Heart left ventricle (tissue), 16 donors: ENCODE results near the gene KRTAP2-2. TPM values are rescaled to one million over a fixed set of nuclear protein-coding genes. Genes with fewer than 3 reads are reported as not detected.
"Not testable (repeated sequence)": the region's sequence is repeated elsewhere in the genome, so short reads cannot be mapped to it uniquely, and the experiment has no call there.

ENCODE experiments used
- ATAC-seq, 4 donors: fragments of 200-7000 bp; cut with Tn5 transposase; one replicate each; pipeline ENCODE4 v1.9.1; 2020 to 2022; ENCODE audit warnings: moderate library complexity in 4 of 4, mild to moderate bottlenecking in 3 of 4, moderate number of reproducible peaks in 1 of 4
- DNase-seq, 5 donors: peaks; one replicate each; pipeline ENCODE4 v3.0.0-alpha.2; 2020
- H3K27ac ChIP-seq, 12 donors: fragments of 200-600 bp; sonication (generic) in 4 of 12; one replicate each; pipeline versions ENCODE4 v1.5.0 to v1.8.0; 2016 to 2022; ENCODE audit warnings: mild to moderate bottlenecking in 2 of 12
- H3K27me3 ChIP-seq, 9 donors: fragments of 200-600 bp; sonication (generic) in 2 of 9; one replicate each; pipeline versions ENCODE4 v1.5.1 to v1.8.0; 2016 to 2022; ENCODE audit warnings: mild to moderate bottlenecking in 3 of 9
- H3K36me3 ChIP-seq, 9 donors: fragments of 200-600 bp; sonication (generic) in 2 of 9; one replicate each; pipeline versions ENCODE4 v1.5.0 to v1.8.0; 2018 to 2022; ENCODE audit warnings: mild to moderate bottlenecking in 2 of 9
- H3K4me1 ChIP-seq, 12 donors: fragments of 200-600 bp; sonication (generic) in 4 of 12; one replicate each; pipeline versions ENCODE4 v1.5.0 to v1.8.0; 2016 to 2022; ENCODE audit warnings: mild to moderate bottlenecking in 3 of 12
- H3K4me3 ChIP-seq, 12 donors: fragments of 200-600 bp; sonication (generic) in 4 of 12; one replicate each; pipeline versions ENCODE4 v1.5.0 to v1.8.0; 2017 to 2022; ENCODE audit warnings: mild to moderate bottlenecking in 9 of 12, moderate library complexity in 4 of 12
- H3K9me3 ChIP-seq, 12 donors: fragments of 200-600 bp; sonication (generic) in 4 of 12; one replicate each; pipeline versions ENCODE4 v1.5.0 to v1.8.0; 2016 to 2022; ENCODE audit warnings: mild to moderate bottlenecking in 1 of 12
- CTCF ChIP-seq, 12 donors: fragments of 200-600 bp; sonication (generic) in 4 of 12; IDR thresholded peaks; one replicate each; pipeline versions ENCODE4 v1.5.0 to v1.8.0; 2018 to 2022; ENCODE audit warnings: antibody characterized with exemption in 12 of 12, mild to moderate bottlenecking in 5 of 12
- POLR2A ChIP-seq, 2 donors: fragments of 450-650 bp; IDR thresholded peaks; one replicate each; pipeline ENCODE4 v1.6.1; 2017; ENCODE audit warnings: antibody characterized with exemption in 2 of 2, mild to moderate bottlenecking in 2 of 2, moderate library complexity in 2 of 2
- WGBS, 4 donors: extraction: QIAGEN DNeasy Blood & Tissue Kit in 2 of 4; methylation state at CpG; one replicate each; pipeline versions ENCODE4 v1.1.5 to v1.1.7; 2013 to 2018; 5-methylcytosine and 5-hydroxymethylcytosine counted together
- intact Hi-C, 10 donors: fragments of 100-400 bp; cut with DNase I; formaldehyde crosslinking; loops; one replicate each; pipeline versions ENCODE4 v1.11.1 to v1.14.2; 2022
- polyA plus RNA-seq, 2 donors: library from polyadenylated mRNA; stranded (reverse); fragments of 200-250 nt; gene quantifications; one replicate each; pipeline ENCODE4 v1.2.3, GENCODE V29; 2013
- total RNA-seq, 9 donors: library from RNA; depleted of rRNA in 2 of 9; stranded (reverse); fragments of >200 nt in 2 of 9; fragmentation: NEBNext Ultra II Directional in 3 of 9; extraction: Animal tissue kit (Norgen Biotek cat#: 25700) in 3 of 9; gene quantifications; one replicate each; pipeline versions ENCODE4 v1.1.0 to v1.2.4, GENCODE V29; 2016 to 2023
- donor health status: ischemic (EF 13 %, LVEDD 7.1; RV severe dilation, severe dysfunction).
- donor health status: healthy with polysubstance abuse.
- donor health status: DM: no; HTN: yes; CAD: no.
- donor health status: DM: no; HTN: no; CAD: no.
- donor health status: ischemic (EF 25% LVEDD 6.9; RV normal size, moderate dysfunction).
- donor health status: ischemic (EF 25% LVEDD 5.7; RV mildly dilated, moderate dysfunction).
- donor health status: healthy.
- donor health status: DM: yes; HTN: yes; CAD: no.
- donor health status: ischemic (EF 35%, LVEDD 5.7; RV mildly dilated, moderate dysfunction).
- donor health status: nonischemic (EF 11% LVEDD 7.7; RV severe dilation, severe dysfunction).
- donor health status: DM: yes; HTN: yes; CAD: no.
- donor health status: PGD.
- donor health status: ischemic (EF 29% LVEDD 5.4; RV normal size, mild dysfunction).
- donor health status: nonischemic (EF 23%, LVEDD 6.1; RV moderate dilation, normal function).

KRTAP2-2 gene
- total and polyA plus RNA-seq, 11 donors, result not detected

- Histone ChIP-seq H3K9me3 (no peaks in the 10 kb centered on the region), H3K4me1 (no peaks in the 10 kb centered on the region), H3K4me3 (no peak overlapping the region), H3K27me3 (peaks cover 0 to 35% (median 10%) of the 10 kb centered on the region in 9 donors), H3K36me3 (no peaks in the 10 kb centered on the region), H3K27ac (no peak overlapping the region)
- DNase-seq (no peak), ATAC-seq (no peak)
- intact Hi-C loops, result no loop called here
- no peak for TF ChIP-seq POLR2A (IDR thresholded peaks at IDR 0.05)
- TF ChIP-seq CTCF (IDR thresholded peaks at IDR 0.05), result no peak
- WGBS, 4 donors, result 74 to 90% (median 82%) methylated on average over 1 of the region's 1 CpG
Measured at GRCh38 chr17:41064301-41064700, 9.3 kb upstream of the KRTAP2-2 start.

DNA sequence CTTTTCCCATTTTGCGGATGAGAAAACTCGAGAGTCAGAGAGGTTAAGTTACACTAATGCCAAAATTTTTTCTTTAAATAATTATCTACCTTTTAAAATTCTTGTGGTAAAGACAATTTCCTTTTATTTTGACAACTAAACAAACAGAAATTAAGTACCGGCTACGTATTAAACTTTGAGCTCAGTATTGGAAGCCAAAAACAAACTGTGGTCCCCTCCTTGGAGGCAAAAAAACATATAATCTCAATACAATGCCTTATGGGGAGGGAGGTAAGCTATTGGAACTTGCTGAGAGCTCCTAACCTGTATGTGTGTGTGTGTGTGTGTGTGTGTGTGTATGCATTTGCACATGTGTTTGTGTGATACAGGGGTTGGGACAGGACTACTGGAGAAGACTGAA is 8.4 kb upstream of the KRTAP2-2 start:
- ATAC-seq (no peak), DNase-seq (no peak)
- H3K36me3 ChIP-seq, result no peaks in the 10 kb centered on the region
- 81 to 91% (median 85%) methylated on average over 4 of the region's 4 CpGs for WGBS, 4 donors
- no peak for TF ChIP-seq POLR2A (IDR thresholded peaks at IDR 0.05)
- no peak for TF ChIP-seq CTCF (IDR thresholded peaks at IDR 0.05)
- no peak overlapping the region for H3K27ac ChIP-seq
- intact Hi-C loops, result no loop called here
- no peak overlapping the region for H3K4me3 ChIP-seq
- H3K4me1 ChIP-seq, result no peaks in the 10 kb centered on the region
- no peaks in the 10 kb centered on the region for H3K9me3 ChIP-seq
- H3K27me3 ChIP-seq, result peaks cover 0 to 43% (median 17%) of the 10 kb centered on the region in 9 donors

GRCh38 chr17:41061964-41062363 is 6.9 kb upstream of the KRTAP2-2 start:
- TF ChIP-seq CTCF (IDR thresholded peaks at IDR 0.05), result no peak
- TF ChIP-seq POLR2A (IDR thresholded peaks at IDR 0.05), result no peak
- Histone ChIP-seq H3K27me3 (peaks cover 0 to 58% (median 27%) of the 10 kb centered on the region in 9 donors), H3K36me3 (no peaks in the 10 kb centered on the region), H3K27ac (no peak overlapping the region), H3K9me3 (peaks cover 0 to 6% (median 0%) of the 10 kb centered on the region in 12 donors), H3K4me3 (no peak overlapping the region), H3K4me1 (no peaks in the 10 kb centered on the region)
- 64 to 82% (median 73%) methylated on average over 1 of the region's 1 CpG for WGBS, 4 donors
- ATAC-seq (no peak), DNase-seq (no peak)
- intact Hi-C loops, result no loop called here

DNA sequence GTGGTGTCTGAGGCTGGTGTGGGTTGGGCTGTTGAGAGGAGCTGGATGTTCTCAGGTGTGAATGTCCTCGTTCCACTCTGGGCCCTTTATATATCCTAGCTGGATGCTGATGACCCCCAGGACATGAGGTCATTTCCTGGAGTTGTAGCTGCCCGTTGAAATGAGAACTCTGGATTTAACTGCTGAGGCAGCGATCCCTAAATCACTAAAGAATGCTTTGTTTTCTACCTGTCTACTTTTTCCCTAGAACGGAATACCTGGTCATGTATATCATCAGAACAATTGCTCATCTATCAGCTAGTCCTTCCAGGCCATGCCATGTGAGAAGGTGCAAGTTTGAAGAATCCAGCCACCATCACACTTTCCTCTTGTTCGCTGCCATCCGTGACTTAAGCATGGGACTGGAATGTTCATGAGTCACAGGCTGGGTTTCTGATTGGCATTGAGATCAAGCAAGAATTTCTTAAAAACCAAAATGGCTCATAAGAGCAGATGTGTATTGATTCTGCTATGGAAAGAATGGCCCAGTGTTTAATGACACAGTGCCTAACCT is 5.1 kb upstream of the KRTAP2-2 start, which contains the start of gene KRTAP2-3:
Gene KRTAP2-3 (minus strand): TSS at position 63 of the 553 bp plus-strand sequence. CDS start 64 bp downstream, outside the sequence.
- H3K36me3 ChIP-seq, result no peaks in the 10 kb centered on the region

DNA sequence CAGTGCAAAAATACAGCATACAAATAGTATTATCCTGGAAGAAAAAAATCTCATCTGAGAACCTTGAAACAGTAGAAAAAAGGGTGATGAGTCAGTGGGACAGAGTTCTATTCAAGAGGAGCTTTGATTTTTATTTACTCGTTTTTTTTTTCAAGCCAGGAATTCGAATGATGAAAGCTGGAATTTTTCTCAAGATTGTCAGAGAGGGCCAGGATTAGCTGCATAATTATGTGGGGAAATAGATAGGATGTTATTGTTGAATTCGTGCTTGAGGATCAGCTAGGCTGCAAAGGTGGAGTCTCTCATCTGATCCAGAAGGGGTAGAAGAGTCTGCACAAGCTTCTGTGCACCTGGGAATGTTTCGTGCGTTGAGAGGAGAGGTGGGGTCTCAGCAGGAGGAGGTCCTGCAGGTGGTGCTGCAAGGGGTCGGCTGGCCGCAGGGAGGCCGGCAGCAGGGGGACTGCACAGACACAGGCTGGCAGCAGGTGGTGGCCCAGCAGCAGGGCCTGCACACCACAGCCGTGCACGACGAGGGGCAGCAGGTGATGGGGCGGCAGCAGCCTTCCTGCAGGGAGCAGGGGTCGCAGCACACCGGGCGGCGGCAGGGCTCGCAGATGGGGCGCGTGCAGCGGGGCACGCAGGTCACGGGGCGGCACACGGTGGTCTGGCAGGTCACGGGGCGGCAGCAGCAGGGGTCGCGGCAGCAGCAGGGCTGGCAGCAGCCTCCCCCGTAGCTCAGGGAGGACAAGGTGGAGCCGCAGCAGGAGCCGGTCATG is 4.4 kb upstream of the KRTAP2-2 start:
- H3K4me3 ChIP-seq, H3K9me3 ChIP-seq, DNase-seq, H3K27ac ChIP-seq, H3K36me3 ChIP-seq, ATAC-seq, H3K4me1 ChIP-seq, intact Hi-C loops: not testable (repeated sequence)
- peaks cover 0 to 63% (median 27%) of the 10 kb centered on the region in 9 donors for H3K27me3 ChIP-seq
- 24 to 31% (median 25%) methylated on average over 8 to 12 of the region's 31 CpGs for WGBS, 4 donors

More for the DNA sequence above, 5.1 kb upstream of the KRTAP2-2 start, which contains the start of gene KRTAP2-3:
- DNase-seq (no peak), ATAC-seq (no peak)
- Histone ChIP-seq H3K27me3 (peaks cover 0 to 64% (median 27%) of the 10 kb centered on the region in 9 donors), H3K27ac (no peak within 1 kb of the TSS), H3K9me3 (peaks cover 0 to 6% (median 0%) of the 10 kb centered on the region in 12 donors), H3K4me3 (no peak within 1 kb of the TSS), H3K4me1 (no peaks in the 10 kb centered on the region)
- intact Hi-C loops, result no loop called here
- whole genome bisulfite sequencing, 4 donors, result 54 to 62% (median 58%) methylated on average over 6 of the region's 6 CpGs
- TF ChIP-seq POLR2A (IDR thresholded peaks at IDR 0.05), result no peak
- no peak for TF ChIP-seq CTCF (IDR thresholded peaks at IDR 0.05)
